Esophagus squamous epithelium (tissue), 5 donors: ENCODE data around the gene IGFL4. TPM values are rescaled to one million over a fixed set of nuclear protein-coding genes. Genes with fewer than 3 reads are reported as not detected.
A peak's percentile ranks its signal among the peaks of the same experiment; 100 is the strongest.

ENCODE experiments used
- DNase-seq: peaks from one replicate; lab custom pipeline; 2025; lab: John Stamatoyannopoulos, UW
- H3K27ac ChIP-seq, 4 donors: fragments of 200-600 bp; sonication (generic); one replicate each; pipeline ENCODE4 v1.5.1; 2016 to 2019; ENCODE audit warnings: mild to moderate bottlenecking in 1 of 4
- H3K27me3 ChIP-seq, 4 donors: fragments of 200-600 bp; sonication (generic); 1 replicate in 3 of 4; 2 replicates in 1 of 4; pipeline versions ENCODE4 v1.5.1 to v1.6.0; 2017 to 2021; ENCODE audit warnings: antibody characterized with exemption in 1 of 4
- H3K36me3 ChIP-seq, 3 donors: fragments of 200-600 bp; sonication (generic); one replicate each; pipeline ENCODE4 v1.5.1; 2016 to 2019
- H3K4me1 ChIP-seq, 3 donors: fragments of 200-600 bp; sonication (generic); one replicate each; pipeline ENCODE4 v1.5.1; 2017 to 2019
- H3K4me3 ChIP-seq, 4 donors: fragments of 200-600 bp; sonication (generic); 1 replicate in 3 of 4; 2 replicates in 1 of 4; pipeline ENCODE4 v1.5.1; 2016 to 2019; ENCODE audit warnings: mild to moderate bottlenecking in 2 of 4, moderate library complexity in 1 of 4
- H3K9me3 ChIP-seq, 3 donors: fragments of 200-600 bp; sonication (generic); one replicate each; pipeline ENCODE4 v1.5.1; 2016 to 2019
- CTCF ChIP-seq, 6 experiments: fragments of 450-650 bp in 4 of 6; fragments of 200-600 bp in 2 of 6; sonication (generic) in 2 of 6; IDR thresholded peaks; one replicate each; pipeline ENCODE4 v1.5.1; 2016 to 2019; ENCODE audit warnings: antibody characterized with exemption in 6 of 6, mild to moderate bottlenecking in 4 of 6, moderate library complexity in 4 of 6
- POLR2A ChIP-seq, 4 donors: fragments of 450-650 bp; IDR thresholded peaks; one replicate each; pipeline ENCODE4 v1.6.1; 2017; ENCODE audit warnings: antibody characterized with exemption in 4 of 4, mild to moderate bottlenecking in 4 of 4, moderate library complexity in 3 of 4
- WGBS, 2 donors: methylation state at CpG; one replicate each; pipeline ENCODE4 v1.1.5; 2018; 5-methylcytosine and 5-hydroxymethylcytosine counted together
- intact Hi-C: fragments of 100-400 bp; cut with DNase I; formaldehyde crosslinking; loops from one replicate; pipeline ENCODE4 v1.15.0; 2022
- total RNA-seq, 4 donors: library from RNA; depleted of rRNA; stranded (reverse); fragments of >200 nt; gene quantifications; one replicate each; pipeline ENCODE4 v1.1.0, GENCODE V29; 2016
- donor health status: DM: yes; HTN: yes; CAD: no.

IGFL4 gene
- total RNA-seq, 4 donors from 2014 or later, result not detected

DNA sequence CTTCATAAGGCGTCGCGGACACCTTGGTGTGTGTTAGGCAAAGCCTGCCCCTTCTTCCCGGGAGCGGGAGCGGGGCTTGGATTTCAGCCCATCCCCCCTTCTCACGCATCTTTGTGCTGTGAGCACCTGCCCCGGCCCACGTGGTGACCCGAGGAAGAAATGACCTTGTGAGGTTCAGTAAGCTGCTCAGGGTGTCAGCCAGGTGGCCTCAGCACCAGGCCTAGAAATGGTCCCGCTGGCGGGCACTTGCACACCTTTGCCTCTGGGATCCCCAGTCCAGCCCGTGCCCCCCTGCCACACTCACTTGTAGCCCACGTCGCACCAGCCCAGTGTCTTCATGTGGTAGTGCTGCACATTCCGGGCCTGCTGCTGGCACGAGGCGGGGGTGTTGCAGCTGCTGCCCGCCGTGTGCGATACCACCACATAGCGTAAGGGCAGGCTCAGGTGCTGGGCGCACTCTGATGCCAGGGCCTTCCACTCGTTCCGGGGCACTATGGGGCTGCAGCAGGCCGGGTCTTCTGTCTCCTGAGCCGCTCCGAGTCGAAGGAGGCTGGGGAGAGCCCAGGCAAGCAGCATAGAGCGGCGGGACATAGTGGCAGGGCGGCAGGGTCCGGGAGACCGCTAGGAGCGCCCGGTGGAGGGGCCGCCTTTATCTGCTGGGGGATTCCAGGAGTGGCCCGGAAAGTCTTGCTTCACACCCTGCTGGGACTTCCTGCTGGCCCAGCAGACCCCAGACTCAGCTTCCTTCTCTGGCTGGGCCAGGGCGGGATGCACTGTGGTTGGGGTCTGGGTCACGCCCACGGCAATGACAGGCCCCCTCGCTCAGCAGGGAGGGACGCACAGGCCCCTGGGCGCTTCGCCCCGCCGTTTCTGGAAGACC lies 18.1 kb downstream of the IGFL4 start, which contains the start of gene PGLYRP1:
TSS of gene PGLYRP1 (minus strand) at position 623 of the 880 bp plus-strand sequence. CDS start at position 591, 32 bp downstream.
- Histone ChIP-seq H3K4me3 (no peak within 1 kb of the TSS), H3K9me3 (no peaks in the 10 kb centered on the region), H3K27me3 (peaks cover 0 to 54% (median 2%) of the 10 kb centered on the region in 4 donors), H3K4me1 (peaks cover 10 to 26% (median 10%) of the 10 kb centered on the region in 3 donors), H3K27ac (no peak within 1 kb of the TSS), H3K36me3 (peaks cover 0 to 12% (median 0%) of the 10 kb centered on the region in 3 donors)
- DNase-seq, result no peak
- intact Hi-C loops, result loop anchor here (10.0 kb wide), 1 partner anchor 242 kb away; no protein-coding TSS in a partner anchor
- TF ChIP-seq POLR2A (IDR thresholded peaks at IDR 0.05) (no peak), CTCF (IDR thresholded peaks at IDR 0.05) (no peak)
- 0 to 30% methylated on average over 3 to 11 of the region's 47 CpGs for WGBS, 2 donors

- Histone ChIP-seq H3K27ac (no peak overlapping the region), H3K9me3 (no peaks in the 10 kb centered on the region), H3K4me1 (peaks cover 10 to 28% (median 10%) of the 10 kb centered on the region in 3 donors), H3K36me3 (peaks cover 0 to 12% (median 0%) of the 10 kb centered on the region in 3 donors), H3K4me3 (no peak overlapping the region), H3K27me3 (peaks cover 0 to 49% (median 2%) of the 10 kb centered on the region in 4 donors)
- TF ChIP-seq CTCF (IDR thresholded peaks at IDR 0.05) (no peak), POLR2A (IDR thresholded peaks at IDR 0.05) (no peak)
- no peak for DNase-seq
- WGBS, 2 donors, result 47 to 51% methylated on average over 4 to 12 of the region's 12 CpGs
- intact Hi-C loops, result loop anchor here (10.0 kb wide), 1 partner anchor 243 kb away; no protein-coding TSS in a partner anchor
These were observed 18.8 kb downstream of the IGFL4 start for GRCh38 chr19:46022061-46022430.

DNA sequence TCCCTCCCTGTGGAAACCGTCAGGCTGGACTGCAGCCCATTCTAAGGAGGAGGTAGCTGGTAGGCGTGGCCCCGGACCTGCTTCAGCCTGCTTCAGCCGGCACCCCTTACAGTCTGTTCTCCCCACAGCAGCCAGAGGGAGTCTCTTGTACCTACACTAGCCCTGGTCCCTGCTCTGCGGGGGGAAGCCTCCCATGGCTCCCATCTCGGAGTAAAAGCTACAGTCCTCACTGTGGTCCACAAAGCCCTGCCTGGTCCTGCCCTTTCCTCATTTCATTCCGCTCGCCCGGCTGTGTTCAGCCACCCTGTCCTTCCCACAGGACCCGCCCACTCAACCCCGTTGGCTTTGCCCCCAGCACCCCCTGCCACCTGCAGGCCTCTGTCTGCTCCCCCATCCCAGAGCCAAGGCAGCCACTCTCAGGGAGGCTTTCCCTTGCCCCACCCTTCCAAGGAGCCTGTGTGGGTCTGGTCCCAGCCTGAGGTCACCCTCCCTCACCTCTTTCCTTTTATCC lies 19.2 kb downstream of the IGFL4 start:
- intact Hi-C loops, result loop anchor here (10.0 kb wide), 1 partner anchor 243 kb away; no protein-coding TSS in a partner anchor
- Histone ChIP-seq H3K9me3 (no peaks in the 10 kb centered on the region), H3K4me3 (no peak overlapping the region), H3K4me1 (peaks cover 10 to 31% (median 10%) of the 10 kb centered on the region in 3 donors), H3K27me3 (peaks cover 0 to 44% (median 2%) of the 10 kb centered on the region in 4 donors), H3K27ac (no peak overlapping the region), H3K36me3 (peaks cover 0 to 12% (median 0%) of the 10 kb centered on the region in 3 donors)
- DNase-seq, result no peak
- peak in 5 of 6 experiments; percentile 17 to 55 (median 40) for TF ChIP-seq CTCF (IDR thresholded peaks at IDR 0.05)
- no peak for TF ChIP-seq POLR2A (IDR thresholded peaks at IDR 0.05)
- 11 to 25% methylated on average over 3 to 8 of the region's 11 CpGs for WGBS, 2 donors

DNA sequence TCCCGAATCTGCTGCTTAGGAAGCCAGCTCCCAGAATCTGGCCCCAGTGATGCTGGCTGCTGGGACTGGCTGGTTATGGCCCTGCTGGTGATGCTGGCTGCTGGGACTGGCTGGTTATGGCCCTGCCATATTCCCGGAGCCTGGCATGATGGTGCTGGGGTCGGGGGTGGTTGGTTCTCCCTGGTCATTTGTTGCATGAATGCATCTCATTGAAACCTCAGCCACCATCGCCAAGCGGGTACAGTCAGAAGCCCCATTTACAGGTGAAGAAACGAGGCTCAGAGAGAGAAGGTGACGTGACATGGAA lies 20.0 kb downstream of the IGFL4 start:
- Histone ChIP-seq H3K4me3 (no peak overlapping the region), H3K27me3 (peaks cover 0 to 41% (median 2%) of the 10 kb centered on the region in 4 donors), H3K27ac (no peak overlapping the region), H3K36me3 (peaks cover 0 to 12% (median 0%) of the 10 kb centered on the region in 3 donors), H3K4me1 (peaks cover 14 to 39% (median 18%) of the 10 kb centered on the region in 3 donors), H3K9me3 (no peaks in the 10 kb centered on the region)
- 45 to 87% methylated on average over 3 to 4 of the region's 7 CpGs for WGBS, 2 donors
- TF ChIP-seq CTCF (IDR thresholded peaks at IDR 0.05) (no peak), POLR2A (IDR thresholded peaks at IDR 0.05) (no peak)
- DNase-seq, result no peak
- intact Hi-C loops, result loop anchor here (10.0 kb wide), 1 partner anchor 244 kb away; no protein-coding TSS in a partner anchor
